ENCODE results near the gene QDPR. TPM values are rescaled to one million over a fixed set of nuclear protein-coding genes. Genes with fewer than 3 reads are reported as not detected.

The QDPR gene
- total and polyA plus RNA-seq, 8 donors = 11.4 to 56.8 (median 16.8) TPM

- 82 to 86% methylated on average over 2 of the region's 2 CpGs for WGBS, 2 donors
- Histone ChIP-seq H3K4me1 (no peaks in the 10 kb centered on the region), H3K27me3 (no peaks in the 10 kb centered on the region), H3K9me3 (no peaks in the 10 kb centered on the region), H3K27ac (no peak overlapping the region), H3K4me3 (no peak overlapping the region), H3K36me3 (no peaks in the 10 kb centered on the region)
- TF ChIP-seq CTCF (IDR thresholded peaks at IDR 0.05) = no peak
- ATAC-seq (no peak), DNase-seq (no peak), FAIRE-seq (no peak)
- intact Hi-C loops (cut with DNase I) = no loop called here
Measured at GRCh38 chr4:17480955-17481354, 30.9 kb downstream of the QDPR start.

DNA sequence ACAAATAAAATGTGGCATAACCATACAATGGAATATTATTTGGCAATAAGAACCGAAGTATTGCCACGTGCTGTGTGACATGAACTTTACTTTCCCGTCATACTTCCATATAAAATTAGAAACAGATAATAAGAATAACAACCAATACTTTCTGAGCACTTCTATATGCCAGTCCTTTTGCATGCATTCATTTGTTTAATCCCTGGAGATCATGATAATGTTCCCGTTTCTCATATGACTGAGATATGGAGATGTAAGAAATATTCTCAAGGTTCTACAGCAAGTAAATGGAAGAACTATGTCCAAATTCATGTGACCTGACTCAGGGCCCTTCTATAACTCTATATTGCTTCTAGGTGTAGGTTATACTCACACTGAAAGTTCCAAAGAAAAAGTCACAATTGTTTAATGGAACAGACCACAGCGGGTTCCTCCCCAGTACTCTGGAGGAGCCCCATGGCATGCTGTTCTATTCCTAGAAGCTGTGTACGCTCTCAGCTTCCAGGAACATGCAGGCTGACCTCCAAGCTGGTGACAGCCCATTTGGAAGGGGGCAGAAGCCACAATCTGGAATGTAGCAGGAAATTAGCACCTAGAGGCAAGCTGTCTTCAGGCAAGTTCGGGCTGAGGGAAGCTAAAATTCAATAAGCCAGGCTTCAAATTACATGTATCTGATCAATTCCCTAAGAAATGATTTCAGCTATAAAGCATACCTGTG, 31.5 kb downstream of the QDPR start:
- intact Hi-C loops (cut with DNase I) = no loop called here
- Histone ChIP-seq H3K27ac (no peak overlapping the region), H3K36me3 (no peaks in the 10 kb centered on the region), H3K9me3 (no peaks in the 10 kb centered on the region), H3K27me3 (no peaks in the 10 kb centered on the region), H3K4me1 (no peaks in the 10 kb centered on the region), H3K4me3 (no peak overlapping the region)
- no peak for TF ChIP-seq CTCF (IDR thresholded peaks at IDR 0.05)
- FAIRE-seq = no peak
- no peak for ATAC-seq
- DNase-seq = no peak
- 78 to 90% methylated on average over 7 of the region's 7 CpGs for WGBS, 2 donors

DNA sequence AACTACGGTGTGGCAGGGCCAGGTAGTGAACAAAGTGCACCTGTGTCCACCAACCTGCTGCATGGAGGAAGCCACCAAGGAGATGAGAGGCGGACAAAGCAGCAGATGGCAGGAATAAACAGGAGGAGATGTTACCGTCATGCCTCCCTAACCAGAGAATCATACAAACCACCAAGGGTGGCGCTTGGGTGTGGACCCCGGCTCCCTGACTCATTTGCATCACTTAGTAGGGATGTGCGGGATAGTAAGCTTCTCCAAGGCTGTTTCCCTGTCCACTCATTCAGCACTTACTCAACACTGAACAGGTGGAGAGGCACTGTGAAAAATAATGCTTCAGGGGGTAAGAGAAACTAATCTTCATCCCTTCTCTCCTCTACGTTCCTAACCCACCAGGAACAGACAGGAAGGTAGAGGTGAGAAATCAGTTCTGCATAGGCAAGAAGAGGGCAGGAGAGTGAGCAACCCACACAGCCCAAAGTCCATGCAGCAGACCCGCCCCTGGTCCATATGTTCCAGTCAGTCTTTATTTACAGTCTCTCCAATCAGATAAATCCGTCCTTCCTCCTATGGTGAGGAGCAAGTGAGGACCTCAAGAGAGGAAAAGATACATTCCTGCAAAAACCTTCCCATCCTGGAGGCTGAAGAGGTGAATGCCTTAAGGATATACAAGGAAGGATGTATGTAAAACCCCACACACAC, 34.0 kb downstream of the QDPR start:
- ATAC-seq = no peak
- 85 to 89% methylated on average over 9 of the region's 9 CpGs for WGBS, 2 donors
- no peak for DNase-seq

GRCh38 chr4:17476853-17477252, 35.0 kb downstream of the QDPR start:
- intact Hi-C loops (cut with DNase I) = no loop called here
- no peaks in the 10 kb centered on the region for H3K4me1 ChIP-seq
- FAIRE-seq (no peak), DNase-seq (no peak), ATAC-seq (no peak)
- no peaks in the 10 kb centered on the region for H3K36me3 ChIP-seq
- no peak overlapping the region for H3K4me3 ChIP-seq
- TF ChIP-seq CTCF (IDR thresholded peaks at IDR 0.05) = no peak
- no peak overlapping the region for H3K27ac ChIP-seq
- no peaks in the 10 kb centered on the region for H3K27me3 ChIP-seq
- WGBS, 2 donors = 78 to 81% methylated on average over 3 of the region's 3 CpGs
- no peaks in the 10 kb centered on the region for H3K9me3 ChIP-seq

More for the DNA sequence above, 34.0 kb downstream of the QDPR start:
- Histone ChIP-seq H3K36me3 (no peaks in the 10 kb centered on the region), H3K27me3 (no peaks in the 10 kb centered on the region), H3K4me1 (no peaks in the 10 kb centered on the region), H3K4me3 (no peak overlapping the region), H3K9me3 (no peaks in the 10 kb centered on the region), H3K27ac (no peak overlapping the region)
- FAIRE-seq = no peak
- no peak for TF ChIP-seq CTCF (IDR thresholded peaks at IDR 0.05)
- intact Hi-C loops (cut with DNase I) = no loop called here

DNA sequence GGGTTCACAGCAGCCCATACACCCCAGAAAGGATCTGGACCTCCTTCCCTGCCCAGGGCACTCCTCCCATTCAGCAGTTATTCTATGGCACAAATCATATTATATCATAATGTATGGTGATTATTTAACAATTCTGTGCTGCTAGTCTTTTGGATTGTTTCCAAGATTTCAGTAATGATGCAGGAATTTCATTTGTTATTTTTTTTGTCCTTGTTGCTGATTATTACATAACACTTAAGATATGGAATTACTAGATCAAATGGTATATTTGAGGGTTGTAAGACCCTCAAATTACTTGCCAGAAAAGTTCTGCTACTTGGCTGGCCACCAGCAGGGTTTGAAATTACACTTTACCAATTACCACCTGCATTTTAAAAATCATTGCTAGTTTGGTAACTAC, 36.4 kb downstream of the QDPR start:
- H3K4me1 ChIP-seq = no peaks in the 10 kb centered on the region
- ATAC-seq (no peak), FAIRE-seq (no peak), DNase-seq (no peak)
- no peaks in the 10 kb centered on the region for H3K27me3 ChIP-seq
- TF ChIP-seq CTCF (IDR thresholded peaks at IDR 0.05) = no peak
- intact Hi-C loops (cut with DNase I) = no loop called here
- H3K9me3 ChIP-seq = no peaks in the 10 kb centered on the region
- no peaks in the 10 kb centered on the region for H3K36me3 ChIP-seq
- H3K4me3 ChIP-seq = no peak overlapping the region
- H3K27ac ChIP-seq = no peak overlapping the region
